Hematopoietic multipotent progenitor cell treated with erythropoietin and hydrocortisone succinate and interleukin-3 and kit ligand, for 17 days (in vitro differentiated cells): Measurements from ENCODE around the gene ZNF493.

Experiments used
- DNase-seq: peaks from one replicate; pipeline ENCODE4 v3.0.0-alpha.2; 2015; ENCODE audit warnings: low spot score

Gene ZNF493

GRCh38 chr19:21396893-21397572 is at the start of gene ZNF493:
Gene ZNF493, plus strand, starts transcription at chr19:21397133. Its CDS starts 105 bp downstream, at chr19:21397238.
- peak; percentile 83 for DNase-seq

- no peak for DNase-seq
These were observed 44.1 kb upstream of the ZNF493 start for GRCh38 chr19:21352830-21353229.

GRCh38 chr19:21358768-21359451 is 38.0 kb upstream of the ZNF493 start, which contains the start of gene ZNF738:
Gene ZNF738, plus strand, starts transcription at chr19:21359000. Its CDS starts 141 bp downstream, at chr19:21359141.
- peak; percentile 50 for DNase-seq

GRCh38 chr19:21362291-21362690 is 34.6 kb upstream of the ZNF493 start:
- no peak for DNase-seq

DNA sequence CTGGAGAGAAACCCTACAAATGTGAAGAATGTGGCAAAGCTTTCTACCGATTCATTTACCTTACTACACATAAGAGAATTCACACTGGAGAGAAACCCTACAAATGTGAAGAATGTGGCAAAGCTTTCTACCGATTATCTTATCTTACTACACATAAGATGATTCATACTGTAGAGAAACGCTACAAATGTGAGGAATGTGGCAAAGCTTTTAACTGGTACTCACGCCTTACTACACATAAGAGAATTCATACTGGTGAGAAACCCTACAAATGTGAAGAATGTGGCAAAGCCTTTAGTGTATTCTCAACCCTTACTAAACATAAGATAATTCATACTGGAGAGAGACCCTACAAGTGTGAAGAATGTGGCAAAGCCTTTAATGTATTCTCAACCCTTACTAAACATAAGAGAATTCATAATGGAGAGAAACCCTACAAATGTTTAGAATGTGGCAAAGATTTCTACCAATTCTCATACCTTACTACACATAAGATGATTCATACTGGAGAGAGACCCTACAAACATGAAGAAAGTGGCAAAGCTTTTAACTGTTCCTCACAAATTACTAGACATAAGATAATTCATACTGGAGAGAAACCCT is 12.9 kb upstream of the ZNF493 start:
- DNase-seq, result no peak

DNA sequence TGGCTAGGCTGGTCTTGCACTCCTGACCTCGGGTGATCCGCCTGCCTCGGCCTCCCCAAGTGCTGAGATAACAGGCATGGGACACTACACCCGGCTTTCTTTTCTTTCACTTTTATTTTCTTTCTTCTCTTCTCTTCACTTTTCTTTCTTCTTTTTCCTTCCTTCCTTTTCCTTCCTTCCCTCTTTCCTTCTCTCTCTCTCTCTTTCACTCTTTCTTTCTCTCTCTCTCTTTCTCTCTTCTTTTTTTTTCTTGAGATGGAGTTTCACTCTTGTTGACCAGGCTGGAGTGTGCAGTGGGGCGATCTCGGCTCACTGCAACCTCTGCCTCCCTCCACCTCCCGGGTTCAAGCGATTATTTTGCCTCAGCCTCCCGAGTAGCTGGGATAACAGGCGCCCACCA is 812 bp upstream of the ZNF493 start:
- DNase-seq, result no peak

- DNase-seq, result no peak
These were observed 1.9 kb downstream of the ZNF493 start for GRCh38 chr19:21398851-21399250.

GRCh38 chr19:21402303-21402985 is 5.5 kb downstream of the ZNF493 start:
- no peak for DNase-seq

GRCh38 chr19:21410166-21410565 is 13.2 kb downstream of the ZNF493 start:
- DNase-seq, result no peak

DNA sequence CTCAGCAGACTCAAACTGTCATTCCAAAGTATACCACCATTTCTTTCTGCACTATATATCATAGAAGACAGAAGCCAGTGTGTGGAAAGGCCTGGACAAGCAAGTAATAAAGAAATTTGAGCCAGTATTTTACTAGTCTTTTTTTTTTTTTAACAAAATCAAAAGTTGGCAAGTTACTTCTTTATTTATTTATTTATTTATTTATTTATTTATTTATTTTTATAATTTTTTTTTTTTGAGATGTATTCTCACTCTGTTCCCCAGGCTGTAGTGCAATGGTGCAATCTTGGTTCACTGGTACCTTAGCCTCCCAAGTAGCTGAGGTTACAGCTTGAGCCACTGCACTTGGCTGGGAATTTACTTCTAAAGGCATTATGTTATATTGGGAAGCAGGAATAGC is 25.3 kb downstream of the ZNF493 start:
- DNase-seq, result no peak

DNA sequence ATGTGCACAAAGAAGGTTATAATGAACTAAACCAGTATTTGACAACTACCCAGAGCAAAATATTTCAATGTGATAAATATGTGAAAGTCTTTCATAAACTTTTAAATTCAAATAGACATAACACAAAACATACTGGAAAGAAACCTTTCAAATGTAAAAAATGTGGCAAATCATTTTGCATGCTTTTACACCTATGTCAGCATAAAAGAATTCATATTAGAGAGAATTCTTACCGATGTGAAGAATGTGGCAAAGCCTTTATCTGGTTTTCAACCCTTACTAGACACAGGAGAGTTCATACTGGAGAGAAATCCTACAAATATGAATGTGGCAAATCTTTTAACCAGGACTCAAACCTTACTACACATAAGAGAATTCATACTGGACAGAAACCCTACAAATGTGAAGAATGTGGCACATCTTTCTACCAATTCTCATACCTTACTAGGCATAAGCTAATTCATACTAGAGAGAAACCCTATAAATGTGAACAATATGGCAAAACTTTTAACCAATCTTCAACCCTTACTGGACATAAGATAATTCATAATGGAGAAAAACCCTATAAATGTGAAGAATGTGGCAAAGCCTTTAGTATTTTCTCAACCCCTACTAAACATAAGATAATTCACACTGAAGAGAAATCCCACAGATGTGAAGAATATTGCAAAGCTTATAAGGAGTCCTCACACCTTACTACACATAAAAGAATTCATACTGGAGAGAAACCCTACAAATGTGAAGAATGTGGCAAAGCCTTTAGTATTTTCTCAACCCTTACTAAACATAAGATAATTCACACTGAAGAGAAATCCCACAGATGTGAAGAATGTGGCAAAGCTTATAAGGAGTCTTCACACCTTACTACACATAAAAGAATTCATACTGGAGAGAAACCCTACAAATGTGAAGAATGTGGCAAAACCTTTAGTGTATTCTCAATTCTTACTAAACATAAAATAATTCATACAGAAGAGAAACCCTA is 26.4 kb downstream of the ZNF493 start:
- DNase-seq, result no peak

GRCh38 chr19:21430675-21431074 is 33.7 kb downstream of the ZNF493 start:
- DNase-seq, result no peak

- DNase-seq, result no peak
These were observed 35.7 kb downstream of the ZNF493 start for GRCh38 chr19:21432590-21432989.

GRCh38 chr19:21434516-21434915 is 37.6 kb downstream of the ZNF493 start:
- no peak for DNase-seq

GRCh38 chr19:21434967-21435544 is 38.1 kb downstream of the ZNF493 start:
- no peak for DNase-seq

DNA sequence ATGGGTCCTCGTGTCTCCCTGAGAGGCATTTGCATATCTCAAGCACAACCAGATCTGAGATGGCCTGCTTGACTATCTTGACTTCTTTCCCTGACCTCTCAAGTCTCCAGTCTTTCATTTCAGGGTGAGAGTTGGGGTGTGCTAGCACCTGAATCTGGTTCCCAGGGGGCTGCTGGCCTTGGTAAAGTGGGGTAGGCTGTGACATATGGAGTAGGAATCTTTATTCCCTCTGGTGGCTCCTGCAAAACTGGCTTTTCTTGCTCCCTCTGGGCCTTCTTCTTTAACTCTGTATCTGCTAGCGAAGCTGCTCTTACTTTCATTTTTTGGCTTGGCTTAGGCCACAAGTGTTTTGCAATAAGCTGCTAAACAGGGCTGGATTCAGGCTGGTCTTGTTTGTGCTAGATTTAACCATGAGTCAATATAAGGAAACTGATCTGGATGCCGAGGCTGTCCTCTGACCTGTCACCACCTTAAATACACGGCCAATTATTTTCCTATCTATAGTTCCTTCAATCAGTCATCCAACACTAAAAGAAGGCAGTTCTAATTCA is 42.3 kb downstream of the ZNF493 start:
- DNase-seq, result no peak

- DNase-seq, result no peak
These were observed 43.4 kb downstream of the ZNF493 start for GRCh38 chr19:21440321-21440720.

DNA sequence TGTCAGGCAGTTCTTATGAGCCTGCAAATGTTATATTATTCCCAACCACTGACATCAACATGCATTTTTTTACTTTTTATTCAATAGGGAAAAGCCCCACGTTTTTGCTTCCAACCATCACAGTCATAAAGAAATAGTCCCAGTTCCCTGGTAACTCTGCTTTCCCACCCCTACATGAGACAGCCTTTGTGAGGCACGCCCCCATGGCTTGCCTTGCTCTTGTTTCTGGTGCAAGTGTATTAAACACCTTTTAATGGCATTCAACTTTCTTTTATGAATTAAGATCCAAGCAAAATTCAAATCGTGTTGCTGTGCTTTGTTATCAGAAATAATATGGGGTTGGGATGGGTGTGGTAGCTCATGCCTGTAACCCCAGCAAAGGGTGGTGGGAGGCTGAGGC is 54.3 kb downstream of the ZNF493 start:
- DNase-seq, result no peak

DNA sequence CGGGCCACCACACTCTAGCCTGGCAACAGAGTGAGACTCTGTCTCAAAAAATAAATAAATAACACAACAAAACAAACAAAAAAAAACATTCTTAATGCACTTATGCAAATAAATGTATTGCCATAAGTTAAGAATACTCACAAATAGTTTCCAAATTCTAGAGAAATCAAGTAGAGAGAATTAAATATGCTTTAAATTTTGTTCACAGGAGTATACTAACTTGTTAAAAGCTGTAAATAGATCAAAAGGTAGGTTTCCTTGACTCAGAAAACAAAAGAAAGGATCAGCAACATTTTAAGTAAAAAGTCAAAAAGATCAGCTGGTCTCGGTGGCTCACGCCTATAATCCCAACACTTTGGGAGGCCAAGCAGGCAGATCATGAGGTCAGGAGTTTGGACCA is 58.0 kb downstream of the ZNF493 start:
- no peak for DNase-seq

- peak; percentile 48 for DNase-seq
These were observed 63.8 kb downstream of the ZNF493 start for GRCh38 chr19:21460686-21461085.

GRCh38 chr19:21462540-21462939 is 65.6 kb downstream of the ZNF493 start:
- no peak for DNase-seq
